OCI-LY1 (cell line): Measurements from ENCODE around the gene MEP1A.
"Not testable (repeated sequence)": the region's sequence is repeated elsewhere in the genome, so short reads cannot be mapped to it uniquely, and the experiment has no call there.

Source experiments
- CTCF ChIP-seq: fragments of 200-600 bp; sonication (generic), shearing (Covaris generic); IDR thresholded peaks from 2 replicates; pipeline ENCODE4 v1.5.1; 2017; ENCODE audit warnings: mild to moderate bottlenecking, antibody characterized with exemption, low read length, moderate library complexity, mixed read lengths
- EZH2 ChIP-seq: fragments of 200-600 bp; sonication (generic), shearing (Covaris generic); IDR thresholded peaks from 2 replicates; pipeline ENCODE4 v1.8.0; 2017; ENCODE audit warnings: borderline replicate concordance, mixed run types, mild to moderate bottlenecking, antibody characterized with exemption, low read length, moderate library complexity, mixed read lengths

GRCh38 chr6:46855966-46856365 is 62.8 kb downstream of the MEP1A start:
- not testable (repeated sequence) for TF ChIP-seq EZH2
- TF ChIP-seq CTCF, result peak; percentile 53
